Vagina (tissue), 2 donors: ENCODE data around the gene PLEKHA4. TPM values are rescaled to one million over a fixed set of nuclear protein-coding genes. Genes with fewer than 3 reads are reported as not detected.
"Not testable (repeated sequence)": the region's sequence is repeated elsewhere in the genome, so short reads cannot be mapped to it uniquely, and the experiment has no call there.

ENCODE experiments used
- DNase-seq, 2 donors: peaks; one replicate each; pipeline ENCODE4 v3.0.0-alpha.2; 2017; ENCODE audit errors: extremely low spot score in 2 of 2
- H3K27ac ChIP-seq: fragments of 200-600 bp; sonication (generic); one replicate; pipeline ENCODE4 v1.5.1; 2019
- H3K27me3 ChIP-seq: fragments of 200-600 bp; sonication (generic); one replicate; pipeline ENCODE4 v1.5.1; 2019
- H3K36me3 ChIP-seq, 2 donors: fragments of 200-600 bp; sonication (generic); one replicate each; pipeline ENCODE4 v1.5.1; 2017 to 2019
- H3K4me1 ChIP-seq: fragments of 200-600 bp; sonication (generic); one replicate; pipeline ENCODE4 v1.5.1; 2019
- H3K4me3 ChIP-seq, 2 donors: fragments of 200-600 bp; sonication (generic); 1 replicate in 1 of 2; 2 replicates in 1 of 2; pipeline ENCODE4 v1.5.1; 2016 to 2019
- H3K9me3 ChIP-seq: fragments of 200-600 bp; sonication (generic); one replicate; pipeline ENCODE4 v1.5.1; 2019
- CTCF ChIP-seq, 3 experiments: fragments of 450-650 bp in 2 of 3; fragments of 200-600 bp in 1 of 3; sonication (generic) in 1 of 3; IDR thresholded peaks; one replicate each; pipeline ENCODE4 v1.5.1; 2017 to 2019; ENCODE audit warnings: antibody characterized with exemption in 3 of 3, mild to moderate bottlenecking in 2 of 3, moderate library complexity in 2 of 3
- POLR2A ChIP-seq, 2 donors: fragments of 450-650 bp; IDR thresholded peaks; one replicate each; pipeline ENCODE4 v1.6.1; 2017; ENCODE audit warnings: antibody characterized with exemption in 2 of 2, mild to moderate bottlenecking in 2 of 2, moderate library complexity in 2 of 2
- POLR2AphosphoS5 ChIP-seq, 2 donors: sonication (generic); formaldehyde crosslinking; IDR thresholded peaks; one replicate each; pipeline ENCODE4 v1.9.0; 2017; ENCODE audit warnings: antibody characterized with exemption in 2 of 2, mild to moderate bottlenecking in 2 of 2, low read depth in 1 of 2; ENCODE audit not compliant: insufficient read depth in 1 of 2
- intact Hi-C: fragments of 100-400 bp; cut with DNase I; formaldehyde crosslinking; loops from one replicate; pipeline ENCODE4 v1.15.1; 2023
- total RNA-seq: library from RNA; depleted of rRNA; stranded (reverse); fragments of >200 nt; gene quantifications from one replicate; pipeline ENCODE4 v1.2.3, GENCODE V29; 2016

The PLEKHA4 gene
- total RNA-seq, 1 donor from 2014 or later = 37.1 TPM

- H3K36me3 ChIP-seq = peaks cover 0 to 85% of the 10 kb centered on the region in 2 donors
- no peak overlapping the region for H3K4me3 ChIP-seq
- H3K27ac ChIP-seq = no peak overlapping the region
- H3K27me3 ChIP-seq = no peaks in the 10 kb centered on the region
- H3K4me1 ChIP-seq = no peaks in the 10 kb centered on the region
- H3K9me3 ChIP-seq = no peaks in the 10 kb centered on the region
- intact Hi-C loops = no loop called here
- DNase-seq = no peak
- TF ChIP-seq POLR2AphosphoS5 (IDR thresholded peaks at IDR 0.05; ENCODE audit: insufficient read depth in 1 of 2, low read depth in 1 of 2) (no peak), POLR2A (IDR thresholded peaks at IDR 0.05) (no peak), CTCF (IDR thresholded peaks at IDR 0.05) (no peak)
These were observed 44.9 kb upstream of the PLEKHA4 start for GRCh38 chr19:48913114-48913889.

DNA sequence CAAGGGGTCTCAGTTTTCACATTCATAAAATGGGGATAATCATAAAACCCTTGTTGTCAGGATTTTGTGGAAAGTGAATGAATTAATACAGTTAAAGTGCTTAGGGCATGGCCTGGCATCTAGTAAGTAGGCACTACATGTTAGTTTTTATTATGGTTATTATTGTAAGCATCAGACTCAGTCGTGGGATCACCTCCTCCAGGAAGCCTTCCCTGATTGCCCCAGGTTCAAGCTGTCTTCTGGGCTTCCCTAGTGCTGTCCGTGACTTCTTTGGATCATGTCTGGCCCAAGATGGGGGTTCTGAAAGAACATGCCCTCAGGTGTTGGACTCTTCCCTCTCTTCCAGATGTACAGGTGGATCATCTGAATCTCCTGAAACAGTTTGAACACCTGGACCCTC is 42.4 kb upstream of the PLEKHA4 start:
- peaks cover 4 to 65% of the 10 kb centered on the region in 2 donors for H3K36me3 ChIP-seq
- H3K4me3 ChIP-seq = no peak overlapping the region
- intact Hi-C loops = no loop called here
- no peak for TF ChIP-seq POLR2A (IDR thresholded peaks at IDR 0.05)
- TF ChIP-seq POLR2AphosphoS5 (IDR thresholded peaks at IDR 0.05; ENCODE audit: insufficient read depth in 1 of 2, low read depth in 1 of 2) = no peak
- H3K27ac ChIP-seq = no peak overlapping the region
- H3K9me3 ChIP-seq = no peaks in the 10 kb centered on the region
- no peak for DNase-seq
- H3K27me3 ChIP-seq = no peaks in the 10 kb centered on the region
- no peaks in the 10 kb centered on the region for H3K4me1 ChIP-seq

DNA sequence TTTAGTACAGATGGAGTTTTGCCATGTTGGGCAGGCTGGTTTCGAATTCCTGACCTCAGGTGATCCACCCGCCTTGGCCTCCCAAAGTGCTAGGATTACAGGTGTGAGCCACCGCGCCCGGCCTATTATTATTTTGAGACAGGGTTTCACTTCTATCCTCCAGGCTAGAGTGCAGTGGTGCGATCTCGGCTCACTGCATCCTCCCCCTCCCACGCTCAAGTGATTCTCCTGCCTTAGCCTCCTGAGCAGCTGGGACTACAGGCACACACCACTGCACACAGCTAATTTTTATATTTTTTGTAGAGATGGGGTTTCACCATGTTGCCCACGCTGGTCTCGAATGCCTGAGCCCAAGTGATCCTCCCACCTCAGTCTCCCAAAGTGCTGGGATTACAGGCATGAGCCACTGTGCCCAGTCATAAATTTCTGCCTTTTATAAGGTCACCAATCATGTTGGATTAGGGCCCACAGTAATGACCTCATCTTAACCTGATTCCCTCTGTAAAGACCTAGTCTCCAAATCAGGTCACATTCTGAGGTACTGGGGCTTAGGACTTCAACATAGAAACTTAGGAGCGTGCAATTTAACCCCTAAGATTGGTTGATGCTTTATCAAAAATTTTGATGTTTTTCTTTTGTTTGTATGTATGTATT is 41.1 kb upstream of the PLEKHA4 start:
- DNase-seq, H3K4me1 ChIP-seq, H3K4me3 ChIP-seq, H3K9me3 ChIP-seq, H3K27ac ChIP-seq, H3K27me3 ChIP-seq: not testable (repeated sequence)
- peaks cover 4 to 67% of the 10 kb centered on the region in 2 donors for H3K36me3 ChIP-seq
- intact Hi-C loops = loop anchor here (5.0 kb wide), 1 partner anchor 43 kb away; the partner anchor contains the start of gene BAX

DNA sequence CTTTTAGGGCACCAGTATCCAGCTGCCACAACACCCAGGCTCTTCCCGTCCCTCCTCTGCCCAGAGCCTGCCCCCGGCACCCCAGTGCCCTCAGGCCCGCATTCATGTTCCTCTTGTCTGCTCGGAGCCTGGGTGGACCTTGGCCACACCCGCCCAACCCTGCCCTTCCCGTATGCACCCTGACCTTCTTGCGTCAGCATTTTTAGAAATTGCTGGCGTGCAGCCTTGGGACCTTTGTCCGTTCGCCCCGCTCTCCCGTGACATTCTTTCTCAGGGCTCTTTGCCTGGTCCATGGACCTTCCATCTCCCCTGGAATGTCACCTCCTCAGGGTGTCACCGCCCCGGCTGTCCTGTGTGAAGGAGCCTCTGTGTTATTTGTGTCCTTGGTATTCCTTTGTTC is 39.3 kb upstream of the PLEKHA4 start:
- H3K9me3 ChIP-seq = no peaks in the 10 kb centered on the region
- no peak overlapping the region for H3K4me3 ChIP-seq
- DNase-seq = no peak
- H3K4me1 ChIP-seq = peaks cover 4% of the 10 kb centered on the region
- H3K27ac ChIP-seq = no peak overlapping the region
- no peaks in the 10 kb centered on the region for H3K27me3 ChIP-seq
- intact Hi-C loops = loop anchor here (5.0 kb wide), 1 partner anchor 45 kb away; the partner anchor contains the start of gene BAX
- peaks cover 4 to 55% of the 10 kb centered on the region in 2 donors for H3K36me3 ChIP-seq
- TF ChIP-seq POLR2A (IDR thresholded peaks at IDR 0.05) = no peak
- no peak for TF ChIP-seq CTCF (IDR thresholded peaks at IDR 0.05)
- TF ChIP-seq POLR2AphosphoS5 (IDR thresholded peaks at IDR 0.05; ENCODE audit: insufficient read depth in 1 of 2, low read depth in 1 of 2) = no peak

DNA sequence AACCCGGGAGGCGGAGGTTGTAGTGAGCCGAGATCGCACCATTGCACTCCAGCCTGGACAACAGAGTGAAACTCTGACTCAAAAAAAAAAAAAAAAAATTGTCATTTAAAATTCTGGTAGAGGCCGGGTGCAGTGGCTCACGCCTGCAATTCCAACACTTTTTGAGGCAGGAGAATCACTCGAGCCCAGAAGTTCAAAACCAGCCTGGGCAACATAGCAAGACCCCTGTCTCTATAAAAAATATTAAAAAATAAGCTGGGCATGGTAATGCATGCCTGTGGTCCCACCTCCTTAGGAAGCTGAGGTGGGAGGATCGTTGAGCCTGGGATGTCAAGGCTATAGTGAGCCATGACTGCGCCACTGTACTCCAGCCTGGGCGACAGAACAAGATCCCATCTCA is 37.9 kb upstream of the PLEKHA4 start:
- Histone ChIP-seq H3K4me3 (no peak overlapping the region), H3K27ac (no peak overlapping the region), H3K36me3 (peaks cover 4 to 41% of the 10 kb centered on the region in 2 donors), H3K9me3 (no peaks in the 10 kb centered on the region), H3K27me3 (no peaks in the 10 kb centered on the region), H3K4me1 (peaks cover 17% of the 10 kb centered on the region)
- DNase-seq = no peak
- TF ChIP-seq POLR2AphosphoS5 (IDR thresholded peaks at IDR 0.05; ENCODE audit: insufficient read depth in 1 of 2, low read depth in 1 of 2) (no peak), CTCF (IDR thresholded peaks at IDR 0.05) (no peak), POLR2A (IDR thresholded peaks at IDR 0.05) (no peak)
- intact Hi-C loops = loop anchor here (5.0 kb wide), 1 partner anchor 46 kb away; the partner anchor contains the start of gene BAX
